Measurements from ENCODE around the gene DPYD.

The DPYD gene

GRCh38 chr1:97112442-97112841 is 808.4 kb downstream of the DPYD start:
- no peak for TF ChIP-seq CTCF (IDR thresholded peaks at IDR 0.05)
- H3K9me3 Mint-ChIP-seq = no peaks in the 10 kb centered on the region
- no peaks in the 10 kb centered on the region for H3K27me3 Mint-ChIP-seq (ENCODE audit: low read depth, poor library complexity)
- H3K27ac Mint-ChIP-seq = no peak overlapping the region
- no peaks in the 10 kb centered on the region for H3K36me3 Mint-ChIP-seq (ENCODE audit: low read depth)
- H3K4me3 Mint-ChIP-seq = no peak overlapping the region
- DNase-seq = no peak
- no peaks in the 10 kb centered on the region for H3K4me1 Mint-ChIP-seq

- Mint-ChIP-seq H3K27me3 (ENCODE audit: low read depth, poor library complexity) (peaks cover 7% of the 10 kb centered on the region), H3K4me1 (peaks cover 5% of the 10 kb centered on the region), H3K27ac (no peak overlapping the region), H3K36me3 (ENCODE audit: low read depth) (no peaks in the 10 kb centered on the region), H3K9me3 (peaks cover 4% of the 10 kb centered on the region), H3K4me3 (no peak overlapping the region)
- no peak for DNase-seq
- no peak for TF ChIP-seq CTCF (IDR thresholded peaks at IDR 0.05)
Measured at GRCh38 chr1:97108179-97108578, 812.7 kb downstream of the DPYD start.

- H3K4me3 Mint-ChIP-seq = no peak overlapping the region
- peaks cover 5% of the 10 kb centered on the region for H3K4me1 Mint-ChIP-seq
- TF ChIP-seq CTCF (IDR thresholded peaks at IDR 0.05) = no peak
- DNase-seq = no peak
- no peak overlapping the region for H3K27ac Mint-ChIP-seq
- H3K27me3 Mint-ChIP-seq (ENCODE audit: low read depth, poor library complexity) = peaks cover 7% of the 10 kb centered on the region
- H3K36me3 Mint-ChIP-seq (ENCODE audit: low read depth) = no peaks in the 10 kb centered on the region
- peaks cover 4% of the 10 kb centered on the region for H3K9me3 Mint-ChIP-seq
Measured at GRCh38 chr1:97105531-97105930, 815.3 kb downstream of the DPYD start.

GRCh38 chr1:97101509-97101908 is 819.3 kb downstream of the DPYD start:
- no peak for DNase-seq
- Mint-ChIP-seq H3K4me3 (no peak overlapping the region), H3K9me3 (peaks cover 4% of the 10 kb centered on the region), H3K36me3 (ENCODE audit: low read depth) (no peaks in the 10 kb centered on the region), H3K27ac (no peak overlapping the region), H3K27me3 (ENCODE audit: low read depth, poor library complexity) (peaks cover 6% of the 10 kb centered on the region), H3K4me1 (peaks cover 5% of the 10 kb centered on the region)
- TF ChIP-seq CTCF (IDR thresholded peaks at IDR 0.05) = no peak

GRCh38 chr1:97097404-97097925 is 823.4 kb downstream of the DPYD start:
- DNase-seq = no peak
- Mint-ChIP-seq H3K4me3 (no peak overlapping the region), H3K27ac (no peak overlapping the region), H3K27me3 (ENCODE audit: low read depth, poor library complexity) (no peaks in the 10 kb centered on the region), H3K36me3 (ENCODE audit: low read depth) (no peaks in the 10 kb centered on the region), H3K9me3 (no peaks in the 10 kb centered on the region), H3K4me1 (no peaks in the 10 kb centered on the region)
- no peak for TF ChIP-seq CTCF (IDR thresholded peaks at IDR 0.05)

GRCh38 chr1:97095764-97096163 is 825.1 kb downstream of the DPYD start:
- TF ChIP-seq CTCF (IDR thresholded peaks at IDR 0.05) = no peak
- no peaks in the 10 kb centered on the region for H3K9me3 Mint-ChIP-seq
- no peaks in the 10 kb centered on the region for H3K27me3 Mint-ChIP-seq (ENCODE audit: low read depth, poor library complexity)
- no peak overlapping the region for H3K4me3 Mint-ChIP-seq
- DNase-seq = no peak
- H3K36me3 Mint-ChIP-seq (ENCODE audit: low read depth) = no peaks in the 10 kb centered on the region
- no peak overlapping the region for H3K27ac Mint-ChIP-seq
- peaks cover 12% of the 10 kb centered on the region for H3K4me1 Mint-ChIP-seq

All from nephron progenitor cell (in vitro differentiated cells).